Measurements from ENCODE around the gene TMEM63A. TPM values are rescaled to one million over a fixed set of nuclear protein-coding genes. Genes with fewer than 3 reads are reported as not detected.

TMEM63A gene
- total and polyA plus RNA-seq, 2 of the 13 experiments (the other 11 are each of a cell fraction or from before 2014, with no cell fraction given) = 23.9 to 53.3 TPM

GRCh38 chr1:225881081-225881958, 860 bp downstream of the TMEM63A start (continued):
- TF ChIP-seq SMARCC2 (IDR thresholded peaks at IDR 0.05) = no peak
- no peak for TF ChIP-seq IRX3 (CRISPR knock-in tag; IDR thresholded peaks at IDR 0.05; ENCODE audit: borderline replicate concordance, low read depth)
- no peak for TF ChIP-seq ARHGAP35 (CRISPR knock-in tag; IDR thresholded peaks at IDR 0.05; ENCODE audit: borderline replicate concordance)
- no peak for TF ChIP-seq MAF1 (CRISPR knock-in tag; IDR thresholded peaks at IDR 0.05; ENCODE audit: borderline replicate concordance)
- TF ChIP-seq RXRB (CRISPR knock-in tag; IDR thresholded peaks at IDR 0.05; ENCODE audit: borderline replicate concordance) = 0 out of 2 replicates have a peak, but pooled peaks have one; percentile 34
- no peak for TF ChIP-seq REXO4 (CRISPR knock-in tag; IDR thresholded peaks at IDR 0.05; ENCODE audit: borderline replicate concordance)
- TF ChIP-seq, protein P1, sequence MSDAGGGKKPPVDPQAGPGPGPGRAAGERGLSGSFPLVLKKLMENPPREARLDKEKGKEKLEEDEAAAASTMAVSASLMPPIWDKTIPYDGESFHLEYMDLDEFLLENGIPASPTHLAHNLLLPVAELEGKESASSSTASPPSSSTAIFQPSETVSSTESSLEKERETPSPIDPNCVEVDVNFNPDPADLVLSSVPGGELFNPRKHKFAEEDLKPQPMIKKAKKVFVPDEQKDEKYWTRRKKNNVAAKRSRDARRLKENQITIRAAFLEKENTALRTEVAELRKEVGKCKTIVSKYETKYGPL (CRISPR knock-in tag; IDR thresholded peaks at IDR 0.05) = no peak
- no peak for TF ChIP-seq ZNF567 (CRISPR knock-in tag; IDR thresholded peaks at IDR 0.05; ENCODE audit: borderline replicate concordance)
- TF ChIP-seq RARG (CRISPR knock-in tag; IDR thresholded peaks at IDR 0.05; ENCODE audit: low read depth) = no peak
- TF ChIP-seq NFE2L2 (IDR thresholded peaks at IDR 0.05; ENCODE audit: low read length) = no peak
- TF ChIP-seq FOXJ3 (CRISPR knock-in tag; IDR thresholded peaks at IDR 0.05; ENCODE audit: borderline replicate concordance) = no peak
- TF ChIP-seq SYNCRIP (IDR thresholded peaks at IDR 0.05; ENCODE audit: insufficient read depth, low read depth, low read length) = no peak
- no peak for TF ChIP-seq ZNF749 (CRISPR knock-in tag; IDR thresholded peaks at IDR 0.05; ENCODE audit: borderline replicate concordance)
- TF ChIP-seq TFAP4 (IDR thresholded peaks at IDR 0.05; ENCODE audit: borderline replicate concordance, low read depth) = no peak
- TF ChIP-seq ZNF12 (CRISPR knock-in tag; IDR thresholded peaks at IDR 0.05) = no peak
- no peak for TF ChIP-seq ZNF556 (CRISPR knock-in tag; IDR thresholded peaks at IDR 0.05; ENCODE audit: borderline replicate concordance)
- TF ChIP-seq, protein P2, sequence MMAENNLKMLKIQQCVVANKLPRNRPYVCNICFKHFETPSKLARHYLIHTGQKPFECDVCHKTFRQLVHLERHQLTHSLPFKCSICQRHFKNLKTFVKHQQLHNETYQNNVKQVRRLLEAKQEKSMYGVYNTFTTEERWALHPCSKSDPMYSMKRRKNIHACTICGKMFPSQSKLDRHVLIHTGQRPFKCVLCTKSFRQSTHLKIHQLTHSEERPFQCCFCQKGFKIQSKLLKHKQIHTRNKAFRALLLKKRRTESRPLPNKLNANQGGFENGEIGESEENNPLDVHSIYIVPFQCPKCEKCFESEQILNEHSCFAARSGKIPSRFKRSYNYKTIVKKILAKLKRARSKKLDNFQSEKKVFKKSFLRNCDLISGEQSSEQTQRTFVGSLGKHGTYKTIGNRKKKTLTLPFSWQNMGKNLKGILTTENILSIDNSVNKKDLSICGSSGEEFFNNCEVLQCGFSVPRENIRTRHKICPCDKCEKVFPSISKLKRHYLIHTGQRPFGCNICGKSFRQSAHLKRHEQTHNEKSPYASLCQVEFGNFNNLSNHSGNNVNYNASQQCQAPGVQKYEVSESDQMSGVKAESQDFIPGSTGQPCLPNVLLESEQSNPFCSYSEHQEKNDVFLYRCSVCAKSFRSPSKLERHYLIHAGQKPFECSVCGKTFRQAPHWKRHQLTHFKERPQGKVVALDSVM (CRISPR knock-in tag; IDR thresholded peaks at IDR 0.05) = no peak
- 0 out of 2 replicates have a peak, but pooled peaks have one; percentile 40 for TF ChIP-seq ATAD3A (CRISPR knock-in tag; IDR thresholded peaks at IDR 0.05)
- TF ChIP-seq ZBTB8A (CRISPR knock-in tag; IDR thresholded peaks at IDR 0.05; ENCODE audit: borderline replicate concordance, low read depth) = no peak
- no peak for TF ChIP-seq ZNF816 (CRISPR knock-in tag; IDR thresholded peaks at IDR 0.05; ENCODE audit: borderline replicate concordance)
- no peak for TF ChIP-seq HMGXB4 (CRISPR knock-in tag; IDR thresholded peaks at IDR 0.05; ENCODE audit: borderline replicate concordance in 1 of 2, low read depth in 1 of 2)
- no peak for TF ChIP-seq ELF1 (CRISPR knock-in tag; IDR thresholded peaks at IDR 0.05)
- TF ChIP-seq ZFX (CRISPR knock-in tag; IDR thresholded peaks at IDR 0.05; ENCODE audit: low read depth) = no peak

Data from HepG2 (cell line).